GM15510 (cell line): ENCODE results near the gene NCOA3.

Experiments
- POLR2A ChIP-seq: IDR thresholded peaks from 3 replicates; pipeline ENCODE4 v1.6.1; 2011; ENCODE audit warnings: borderline replicate concordance; ENCODE audit not compliant: insufficient read length; ENCODE audit errors: extremely low read depth

The NCOA3 gene

GRCh38 chr20:47611785-47612184 is 110.1 kb downstream of the NCOA3 start:
- TF ChIP-seq POLR2A = no peak

- no peak for TF ChIP-seq POLR2A
Observed at GRCh38 chr20:47612670-47613069, 111.0 kb downstream of the NCOA3 start.

- no peak for TF ChIP-seq POLR2A
Observed at GRCh38 chr20:47614703-47615309, 113.1 kb downstream of the NCOA3 start.

- TF ChIP-seq POLR2A = no peak
Observed at GRCh38 chr20:47618479-47618878, 116.8 kb downstream of the NCOA3 start.

DNA sequence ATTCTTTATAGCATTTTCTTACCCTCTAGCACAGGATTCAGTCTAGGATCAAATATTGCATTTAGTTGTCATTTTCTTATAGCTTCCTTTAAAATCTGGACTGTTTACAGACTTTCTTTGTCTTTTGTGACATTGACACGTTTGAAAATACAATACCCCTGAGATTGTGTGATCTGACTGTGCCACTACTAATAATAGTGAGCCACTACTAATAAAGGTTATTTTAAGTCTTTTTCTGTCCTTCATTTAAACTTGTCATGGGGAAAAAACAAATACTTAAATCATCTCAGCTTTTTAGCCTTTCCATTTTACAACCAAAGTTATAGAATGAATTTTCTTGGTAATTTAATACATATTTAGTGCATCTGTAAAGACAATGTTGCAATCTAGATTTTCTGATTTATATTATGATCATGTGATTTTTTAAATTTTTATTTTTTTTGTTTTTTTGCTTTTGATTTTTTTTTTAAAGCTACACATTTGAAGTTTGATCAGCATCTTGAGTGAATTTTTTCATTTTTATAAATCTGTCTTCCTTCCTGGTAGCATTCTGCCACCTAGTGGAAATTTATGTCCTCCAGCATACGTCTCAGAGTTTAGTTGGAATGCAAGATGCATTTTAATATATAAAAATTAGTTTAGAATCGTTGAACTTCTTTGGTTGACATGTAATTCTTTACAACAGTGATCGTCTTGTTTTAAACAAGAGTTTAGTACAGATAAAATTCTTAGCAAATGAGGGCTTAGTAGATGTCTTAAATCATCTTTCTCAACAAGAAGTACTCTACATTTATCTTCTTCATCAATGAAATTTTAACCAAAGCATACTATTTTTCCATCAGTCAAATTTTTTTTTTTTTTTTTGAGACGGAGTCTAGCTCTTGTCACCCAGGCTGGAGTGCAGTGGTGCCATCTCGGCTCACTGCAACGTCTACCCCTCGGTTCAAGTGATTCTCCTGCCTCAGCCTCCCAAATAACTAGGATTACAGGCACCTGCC is 119.4 kb downstream of the NCOA3 start:
- TF ChIP-seq POLR2A = no peak

DNA sequence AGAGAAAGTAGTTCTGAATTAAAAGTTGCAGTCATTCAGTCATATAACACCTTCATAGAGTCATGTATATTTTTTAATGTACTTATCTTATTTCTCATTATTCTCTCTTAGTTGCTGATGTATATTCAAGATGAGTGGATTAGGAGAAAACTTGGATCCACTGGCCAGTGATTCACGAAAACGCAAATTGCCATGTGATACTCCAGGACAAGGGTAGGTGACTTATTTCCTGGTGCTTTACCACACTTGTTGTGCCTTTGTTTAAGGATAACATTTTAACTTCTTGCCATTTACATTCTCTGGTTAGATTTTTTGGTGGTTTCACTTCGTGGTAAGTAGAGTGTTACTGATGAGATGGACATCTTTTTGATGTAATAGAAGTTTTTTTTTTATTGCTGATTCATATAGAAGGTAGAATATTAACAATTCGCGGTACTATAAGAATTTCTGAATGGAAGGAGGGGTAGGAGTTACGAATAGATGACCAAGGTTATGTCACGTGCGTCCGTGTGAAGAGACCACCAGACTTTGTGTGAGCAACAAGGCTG is 120.5 kb downstream of the NCOA3 start:
- TF ChIP-seq POLR2A = no peak

- TF ChIP-seq POLR2A = no peak
Observed at GRCh38 chr20:47623206-47623605, 121.5 kb downstream of the NCOA3 start.

GRCh38 chr20:47627540-47627939 is 125.9 kb downstream of the NCOA3 start:
- TF ChIP-seq POLR2A = no peak

DNA sequence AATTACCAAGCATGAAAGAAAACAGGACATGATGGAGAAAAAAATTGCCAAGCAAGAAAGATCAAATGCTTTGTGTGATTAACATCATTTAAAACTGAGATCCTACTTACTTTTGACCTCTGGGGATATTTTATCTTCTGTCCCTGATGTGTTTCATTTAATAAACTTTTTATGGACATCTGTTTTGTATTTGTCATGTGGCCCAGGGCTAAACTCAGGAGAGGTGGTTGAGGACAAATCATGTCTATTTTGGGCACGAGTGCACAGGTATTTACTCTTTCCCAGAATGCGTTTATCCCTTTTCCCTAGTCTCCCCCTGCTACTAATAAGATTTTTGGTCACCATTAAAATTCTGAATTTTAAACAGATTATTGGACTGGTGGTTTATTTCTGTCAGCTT is 128.2 kb downstream of the NCOA3 start:
- no peak for TF ChIP-seq POLR2A

DNA sequence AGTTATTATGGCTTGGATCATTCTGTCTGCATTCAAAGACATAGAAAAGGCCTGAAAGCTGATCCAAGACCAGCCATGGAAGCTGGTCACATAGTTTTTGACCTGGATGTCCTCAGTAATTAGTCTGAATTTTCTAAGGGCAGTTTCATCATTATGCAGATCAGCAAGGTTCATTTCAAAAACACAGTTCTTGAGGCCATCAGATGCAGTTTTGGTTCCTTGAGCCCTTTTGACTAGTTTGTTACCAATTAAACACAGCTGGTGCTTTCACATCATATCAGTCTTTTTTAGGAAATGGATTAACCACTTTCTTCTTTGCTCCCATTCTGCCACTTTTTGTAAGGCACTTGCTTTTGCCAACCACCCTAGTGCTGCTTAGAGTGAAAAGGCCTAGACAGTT is 129.4 kb downstream of the NCOA3 start:
- TF ChIP-seq POLR2A = no peak

DNA sequence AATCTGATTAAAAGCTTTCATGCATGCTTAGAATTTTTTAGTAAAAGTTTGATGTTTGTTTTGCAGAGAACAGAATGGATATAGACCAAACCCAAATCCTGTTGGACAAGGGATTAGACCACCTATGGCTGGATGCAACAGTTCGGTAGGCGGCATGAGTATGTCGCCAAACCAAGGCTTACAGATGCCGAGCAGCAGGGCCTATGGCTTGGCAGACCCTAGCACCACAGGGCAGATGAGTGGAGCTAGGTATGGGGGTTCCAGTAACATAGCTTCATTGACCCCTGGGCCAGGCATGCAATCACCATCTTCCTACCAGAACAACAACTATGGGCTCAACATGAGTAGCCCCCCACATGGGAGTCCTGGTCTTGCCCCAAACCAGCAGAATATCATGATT is 133.6 kb downstream of the NCOA3 start:
- TF ChIP-seq POLR2A = no peak

GRCh38 chr20:47638851-47639250 is 137.2 kb downstream of the NCOA3 start:
- no peak for TF ChIP-seq POLR2A

DNA sequence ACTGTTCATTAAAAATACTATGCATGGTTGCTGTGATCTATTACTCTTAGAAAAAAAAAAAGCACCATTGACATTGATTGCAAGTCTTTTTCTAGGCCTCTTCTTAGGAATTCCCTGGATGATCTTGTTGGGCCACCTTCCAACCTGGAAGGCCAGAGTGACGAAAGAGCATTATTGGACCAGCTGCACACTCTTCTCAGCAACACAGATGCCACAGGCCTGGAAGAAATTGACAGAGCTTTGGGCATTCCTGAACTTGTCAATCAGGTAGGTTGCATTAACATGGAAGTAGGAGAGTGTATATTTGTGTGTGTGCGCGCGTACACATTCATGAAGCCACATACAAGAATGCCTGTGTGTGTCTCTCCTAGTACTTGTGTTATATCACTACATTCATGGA is 140.4 kb downstream of the NCOA3 start:
- no peak for TF ChIP-seq POLR2A

GRCh38 chr20:47642624-47643023 is 140.9 kb downstream of the NCOA3 start:
- TF ChIP-seq POLR2A = no peak

DNA sequence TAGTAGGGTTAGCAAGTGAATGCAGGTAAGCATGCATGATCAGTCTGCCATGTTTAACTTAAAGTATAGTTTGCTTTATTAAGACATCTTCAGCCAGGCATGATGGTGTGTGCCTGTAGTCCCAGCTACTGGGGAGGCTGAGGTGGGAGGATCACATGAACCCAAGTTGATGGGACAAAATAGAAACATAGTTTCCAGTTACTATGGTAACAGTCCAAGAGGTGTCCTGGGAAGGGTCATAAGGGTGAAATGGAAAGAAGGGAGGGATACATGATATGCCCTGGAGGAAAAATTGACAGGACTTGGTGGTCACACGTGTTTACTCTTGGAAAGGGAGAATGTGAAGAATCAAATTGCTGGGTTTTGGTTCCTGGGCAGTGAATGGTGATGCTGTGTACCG is 143.9 kb downstream of the NCOA3 start:
- TF ChIP-seq POLR2A = no peak

GRCh38 chr20:47647994-47648393 is 146.3 kb downstream of the NCOA3 start:
- TF ChIP-seq POLR2A = no peak

DNA sequence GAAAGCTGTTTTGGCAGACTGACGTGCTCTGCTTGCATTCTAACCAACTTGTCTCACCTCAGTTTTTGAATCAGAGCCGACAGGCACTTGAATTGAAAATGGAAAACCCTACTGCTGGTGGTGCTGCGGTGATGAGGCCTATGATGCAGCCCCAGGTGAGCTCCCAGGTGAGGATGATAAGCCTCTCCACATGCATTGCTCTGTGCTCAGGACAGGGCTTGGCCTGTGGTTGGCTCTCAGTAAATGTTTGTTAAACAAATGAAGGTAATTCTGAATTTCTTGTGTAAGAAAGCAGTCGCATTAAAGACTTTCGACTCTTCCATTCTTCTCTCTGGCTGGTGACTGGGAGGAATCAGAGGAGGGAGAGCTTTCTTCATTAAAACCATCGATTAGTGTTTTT is 147.3 kb downstream of the NCOA3 start:
- TF ChIP-seq POLR2A = no peak

DNA sequence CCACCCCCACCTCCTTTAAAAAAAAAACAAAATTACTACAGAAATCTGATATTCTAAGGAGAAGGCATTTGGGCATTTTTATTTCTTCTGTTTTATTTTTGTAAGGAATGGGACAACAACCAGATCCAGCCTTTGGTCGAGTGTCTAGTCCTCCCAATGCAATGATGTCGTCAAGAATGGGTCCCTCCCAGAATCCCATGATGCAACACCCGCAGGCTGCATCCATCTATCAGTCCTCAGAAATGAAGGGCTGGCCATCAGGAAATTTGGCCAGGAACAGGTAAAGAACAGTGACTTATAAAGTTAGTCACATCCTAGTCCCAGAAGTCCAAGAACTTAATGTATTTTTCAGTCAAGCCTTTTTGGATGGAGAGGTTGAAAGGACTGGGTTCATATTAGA is 150.6 kb downstream of the NCOA3 start:
- no peak for TF ChIP-seq POLR2A
